Activated CD8-positive, alpha-beta T cell treated with anti-CD3 and anti-CD28 coated beads for 36 hours (primary cell): ENCODE data around the gene UQCRH. TPM values are rescaled to one million over a fixed set of nuclear protein-coding genes. Genes with fewer than 3 reads are reported as not detected.
A peak's percentile ranks its signal among the peaks of the same experiment; 100 is the strongest.

Source experiments
- ATAC-seq: fragments of 200-7000 bp; cut with Tn5 transposase; one replicate; pipeline ENCODE4 v1.10.0; 2021; ENCODE audit warnings: mild to moderate bottlenecking, moderate library complexity
- CTCF ChIA-PET: fragments of 350-600 bp; sonication (Branson Sonifier 250); formaldehyde crosslinking; loops from one replicate; lab custom pipeline; 2021; ENCODE audit warnings: antibody characterized with exemption; lab: Charles Lee
- POLR2A ChIA-PET: fragments of 350-600 bp; sonication (Branson Sonifier 250); formaldehyde crosslinking; loops from one replicate; lab custom pipeline; 2021; ENCODE audit warnings: antibody characterized with exemption; lab: Charles Lee
- DNase-seq: peaks from one replicate; pipeline ENCODE4 v3.0.0-alpha.2; 2020
- H3K27ac Mint-ChIP-seq: one replicate; pipeline ENCODE4 v1.8.0; 2021; ENCODE audit warnings: mild to moderate bottlenecking, mixed read lengths
- H3K27me3 Mint-ChIP-seq: one replicate; pipeline ENCODE4 v1.8.0; 2021; ENCODE audit warnings: mixed read lengths
- H3K36me3 Mint-ChIP-seq: one replicate; pipeline ENCODE4 v1.8.0; 2021; ENCODE audit warnings: low read depth, mixed read lengths
- H3K4me1 Mint-ChIP-seq: one replicate; pipeline ENCODE4 v1.8.0; 2021; ENCODE audit warnings: low read depth, mixed read lengths
- H3K4me3 Mint-ChIP-seq: one replicate; pipeline ENCODE4 v1.8.0; 2021; ENCODE audit warnings: mild to moderate bottlenecking, moderate library complexity, mixed read lengths
- H3K9me3 Mint-ChIP-seq: one replicate; pipeline ENCODE4 v1.8.0; 2021; ENCODE audit warnings: mixed read lengths
- intact Hi-C: fragments of 100-400 bp; cut with micrococcal nuclease; formaldehyde crosslinking; loops from one replicate; pipeline ENCODE4 v1.10.0; 2022
- total RNA-seq, 2 experiments: library from RNA; stranded (reverse); gene quantifications; one replicate each; pipeline ENCODE4 v1.2.3, GENCODE V29; 2021
- TF ChIP-seq, protein P1 (sequence below): fragments of 200-600 bp; IDR thresholded peaks from one replicate; pipeline ENCODE4 v1.8.0; 2022; ENCODE audit warnings: antibody characterized with exemption, mild to moderate bottlenecking

Gene UQCRH
- total RNA-seq, 2 experiments from 2014 or later = 391 to 396 TPM

- ATAC-seq (no peak), DNase-seq (no peak)
- intact Hi-C loops = loop anchor here (5.0 kb wide), 1 partner anchor 38 kb away; the partner anchor contains the start of gene NSUN4
- POLR2A ChIA-PET = interaction anchor here (0.7 to 2.8 kb wide), 25 partner anchors 9 to 312 kb away, joined by 3 to 34 read pairs (median 6); partner anchors contain the start of genes MOB3C, NSUN4 and RAD54L
- Mint-ChIP-seq H3K9me3 (no peaks in the 10 kb centered on the region), H3K4me1 (peaks cover 45% of the 10 kb centered on the region), H3K27ac (peak overlapping the region; percentile 99), H3K27me3 (no peaks in the 10 kb centered on the region), H3K36me3 (peaks cover 47% of the 10 kb centered on the region), H3K4me3 (peak overlapping the region; percentile 99)
- TF ChIP-seq, protein P1, sequence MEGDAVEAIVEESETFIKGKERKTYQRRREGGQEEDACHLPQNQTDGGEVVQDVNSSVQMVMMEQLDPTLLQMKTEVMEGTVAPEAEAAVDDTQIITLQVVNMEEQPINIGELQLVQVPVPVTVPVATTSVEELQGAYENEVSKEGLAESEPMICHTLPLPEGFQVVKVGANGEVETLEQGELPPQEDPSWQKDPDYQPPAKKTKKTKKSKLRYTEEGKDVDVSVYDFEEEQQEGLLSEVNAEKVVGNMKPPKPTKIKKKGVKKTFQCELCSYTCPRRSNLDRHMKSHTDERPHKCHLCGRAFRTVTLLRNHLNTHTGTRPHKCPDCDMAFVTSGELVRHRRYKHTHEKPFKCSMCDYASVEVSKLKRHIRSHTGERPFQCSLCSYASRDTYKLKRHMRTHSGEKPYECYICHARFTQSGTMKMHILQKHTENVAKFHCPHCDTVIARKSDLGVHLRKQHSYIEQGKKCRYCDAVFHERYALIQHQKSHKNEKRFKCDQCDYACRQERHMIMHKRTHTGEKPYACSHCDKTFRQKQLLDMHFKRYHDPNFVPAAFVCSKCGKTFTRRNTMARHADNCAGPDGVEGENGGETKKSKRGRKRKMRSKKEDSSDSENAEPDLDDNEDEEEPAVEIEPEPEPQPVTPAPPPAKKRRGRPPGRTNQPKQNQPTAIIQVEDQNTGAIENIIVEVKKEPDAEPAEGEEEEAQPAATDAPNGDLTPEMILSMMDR = no peak
- CTCF ChIA-PET = interaction anchor here (1.0 to 2.2 kb wide), 9 partner anchors 8 to 59 kb away, joined by 3 to 13 read pairs (median 5); partner anchors contain the start of gene NSUN4
These were observed 401 bp downstream of the UQCRH start for GRCh38 chr1:46303872-46304326.

GRCh38 chr1:46306159-46306530 lies 2.6 kb downstream of the UQCRH start:
- DNase-seq (no peak), ATAC-seq (no peak)
- ChIA-PET CTCF (interaction anchor here (1.1 to 1.5 kb wide), 2 partner anchors 27 to 57 kb away, joined by 3 to 4 read pairs; no protein-coding TSS in a partner anchor), POLR2A (no interaction called here)
- intact Hi-C loops = no loop called here
- TF ChIP-seq, protein P1 = no peak
- Mint-ChIP-seq H3K9me3 (no peaks in the 10 kb centered on the region), H3K27me3 (no peaks in the 10 kb centered on the region), H3K36me3 (peaks cover 59% of the 10 kb centered on the region), H3K4me1 (peaks cover 34% of the 10 kb centered on the region), H3K4me3 (peak overlapping the region; percentile 44), H3K27ac (no peak overlapping the region)

DNA sequence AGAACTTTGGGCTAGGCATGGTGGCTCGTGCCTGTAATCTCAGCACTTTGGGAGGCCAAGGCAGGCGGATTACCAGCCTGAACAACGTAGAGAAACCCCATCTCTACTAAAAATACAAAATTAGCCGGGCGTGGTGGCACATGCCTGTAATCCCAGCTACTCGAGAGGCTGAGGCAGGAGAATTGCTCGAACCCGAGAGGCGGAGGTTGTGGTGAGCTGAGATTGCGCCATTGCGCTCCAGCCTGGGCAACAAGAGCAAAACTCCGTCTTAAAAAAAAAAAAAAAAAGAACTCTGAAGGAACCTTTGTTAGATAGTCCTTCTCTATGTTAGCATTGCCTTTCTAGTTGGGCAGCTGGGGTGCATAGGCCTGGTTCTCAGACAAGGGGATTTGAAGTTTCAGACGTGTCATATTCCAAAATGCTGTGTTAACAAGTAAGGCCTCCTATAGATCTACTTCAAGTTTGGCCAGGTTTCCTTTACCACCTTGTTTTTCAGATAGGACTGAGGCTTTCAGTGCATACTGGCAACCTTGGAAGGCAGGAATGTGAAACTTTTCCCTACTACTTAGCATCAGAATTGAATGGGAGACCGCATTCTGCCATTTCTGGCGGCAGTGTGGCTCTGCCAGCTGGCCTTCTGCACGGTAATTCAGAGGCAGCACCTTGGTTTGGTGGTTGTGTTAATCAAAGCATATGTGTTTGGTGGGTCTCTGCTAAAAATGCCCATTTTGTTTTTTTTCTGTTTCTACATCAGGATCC lies 6.1 kb downstream of the UQCRH start:
- ATAC-seq = no peak
- DNase-seq = no peak
- intact Hi-C loops = no loop called here
- H3K4me1 Mint-ChIP-seq = peaks cover 28% of the 10 kb centered on the region
- H3K27ac Mint-ChIP-seq = no peak overlapping the region
- ChIA-PET CTCF (no interaction called here), POLR2A (interaction anchor here (0.7 to 1.7 kb wide), 5 partner anchors 11 to 269 kb away, joined by 3 to 5 read pairs (median 3); no protein-coding TSS in a partner anchor)
- no peaks in the 10 kb centered on the region for H3K27me3 Mint-ChIP-seq
- H3K4me3 Mint-ChIP-seq = no peak overlapping the region
- TF ChIP-seq, protein P1 = no peak
- no peaks in the 10 kb centered on the region for H3K9me3 Mint-ChIP-seq
- H3K36me3 Mint-ChIP-seq = peaks cover 51% of the 10 kb centered on the region

DNA sequence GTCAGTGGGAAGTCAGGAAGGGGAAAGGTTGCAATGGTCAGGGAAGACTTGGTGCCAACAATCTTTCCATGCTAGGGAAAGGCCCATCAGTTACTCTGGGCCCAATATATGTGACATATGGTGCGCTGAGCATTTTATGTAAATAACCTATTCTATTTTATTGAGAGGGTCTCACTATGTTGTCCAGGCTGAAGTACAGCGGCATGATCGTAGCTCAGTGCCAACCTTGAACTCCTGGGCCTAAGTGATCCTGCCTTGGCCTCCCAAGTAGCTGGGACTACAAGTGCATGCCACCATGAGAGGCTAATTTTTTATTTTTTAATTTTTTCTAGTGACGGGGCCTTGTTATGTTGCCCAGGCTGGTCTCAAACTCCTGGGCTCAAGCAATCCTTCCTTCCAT lies 6.8 kb downstream of the UQCRH start:
- ChIA-PET POLR2A (interaction anchor here (1.4 to 1.7 kb wide), 2 partner anchors 37 to 64 kb away, joined by 3 to 4 read pairs; no protein-coding TSS in a partner anchor), CTCF (no interaction called here)
- TF ChIP-seq, protein P1 = no peak
- intact Hi-C loops = no loop called here
- H3K4me3 Mint-ChIP-seq = no peak overlapping the region
- H3K27ac Mint-ChIP-seq = no peak overlapping the region
- DNase-seq (no peak), ATAC-seq (no peak)
- H3K27me3 Mint-ChIP-seq = no peaks in the 10 kb centered on the region
- H3K9me3 Mint-ChIP-seq = no peaks in the 10 kb centered on the region
- peaks cover 25% of the 10 kb centered on the region for H3K4me1 Mint-ChIP-seq
- peaks cover 49% of the 10 kb centered on the region for H3K36me3 Mint-ChIP-seq
